IMR-90 (cell line): ENCODE data around the gene TIPARP. TPM values are rescaled to one million over a fixed set of nuclear protein-coding genes. Genes with fewer than 3 reads are reported as not detected.

ENCODE experiments used
- ATAC-seq: fragments of 200-7000 bp; cut with Tn5 transposase; 2 replicates; pipeline ENCODE4 v1.9.1; 2020; ENCODE audit warnings: low read depth, mild to moderate bottlenecking, moderate library complexity
- BruUV-seq: library from RNA; stranded (reverse); fragments of 400-500 nt; replicated peaks from 2 replicates; lab custom pipeline; 2021; lab: Mats Ljungman, UMichigan
- CTCF ChIA-PET: fragments of 300-600 bp; formaldehyde crosslinking; extraction: SDS; loops from one replicate; lab custom pipeline; 2021; ENCODE audit warnings: antibody characterized with exemption; lab: Yijun Ruan, JAX
- POLR2A ChIA-PET: fragments of 300-600 bp; sonication (Branson Sonifier 250); formaldehyde crosslinking; loops from one replicate; lab custom pipeline; 2022; ENCODE audit warnings: antibody characterized with exemption; ENCODE audit not compliant: unreplicated experiment; lab: Charles Lee
- DNase-seq: peaks from one replicate; pipeline ENCODE4 v3.0.0; 2013
- H2AFZ ChIP-seq: replicated peaks from 2 replicates; pipeline ENCODE3; 2013; ENCODE audit warnings: low read length, mild to moderate bottlenecking; ENCODE audit not compliant: poor library complexity
- H2AK5ac ChIP-seq: 2 replicates; pipeline ENCODE4 v1.6.1; 2013; ENCODE audit warnings: low read depth, low read length, inconsistent platforms
- H2AK9ac ChIP-seq: replicated peaks from 2 replicates; pipeline ENCODE3; 2013; ENCODE audit warnings: mild to moderate bottlenecking, low read depth, low read length, moderate library complexity; ENCODE audit not compliant: poor library complexity
- H2BK120ac ChIP-seq: 2 replicates; pipeline ENCODE4 v1.6.1; 2013; ENCODE audit warnings: low read depth, low read length, inconsistent platforms
- H2BK15ac ChIP-seq: 3 replicates; pipeline ENCODE4 v1.6.1; 2013; ENCODE audit warnings: low read depth, low read length, inconsistent platforms
- H2BK20ac ChIP-seq: 2 replicates; pipeline ENCODE4 v1.6.1; 2013; ENCODE audit warnings: low read depth, mild to moderate bottlenecking, inconsistent platforms, low read length, moderate library complexity
- H2BK5ac ChIP-seq: 2 replicates; pipeline ENCODE4 v1.6.1; 2013; ENCODE audit warnings: mild to moderate bottlenecking, low read depth, low read length, inconsistent platforms; ENCODE audit not compliant: poor library complexity, severe bottlenecking
- H3K14ac ChIP-seq: replicated peaks from 2 replicates; pipeline ENCODE4 v1.6.1; 2013; ENCODE audit warnings: low read depth, low read length, inconsistent platforms
- H3K18ac ChIP-seq: 2 replicates; pipeline ENCODE4 v1.6.1; 2013; ENCODE audit warnings: low read depth, low read length, control low read depth
- H3K23ac ChIP-seq: 2 replicates; pipeline ENCODE4 v1.6.1; 2013; ENCODE audit warnings: low read depth, low read length, inconsistent platforms
- H3K27ac ChIP-seq: 2 replicates; pipeline ENCODE4 v1.5.1; 2013; ENCODE audit warnings: mild to moderate bottlenecking, control low read depth, low read length; ENCODE audit not compliant: insufficient read depth
- H3K27me3 ChIP-seq: 2 replicates; pipeline ENCODE4 v1.6.1; 2013; ENCODE audit warnings: low read length; ENCODE audit not compliant: control insufficient read depth, insufficient read depth
- H3K36me3 ChIP-seq: 2 replicates; pipeline ENCODE4 v1.6.1; 2013; ENCODE audit warnings: low read length, mixed read lengths; ENCODE audit not compliant: control insufficient read depth, insufficient read depth
- H3K4ac ChIP-seq: 2 replicates; pipeline ENCODE4 v1.6.1; 2013; ENCODE audit warnings: low read depth, low read length, inconsistent platforms
- H3K4me1 ChIP-seq: 2 replicates; pipeline ENCODE4 v1.6.1; 2013; ENCODE audit warnings: low read length, mixed read lengths; ENCODE audit not compliant: control insufficient read depth, insufficient read depth
- H3K4me2 ChIP-seq: 2 replicates; pipeline ENCODE4 v1.6.1; 2013; ENCODE audit warnings: low read depth, mild to moderate bottlenecking, control low read depth, low read length, moderate library complexity
- H3K4me3 ChIP-seq: 2 replicates; pipeline ENCODE4 v1.5.1; 2013; ENCODE audit warnings: low read depth, mild to moderate bottlenecking, control low read depth, low read length, moderate library complexity; ENCODE audit not compliant: insufficient read depth
- H3K56ac ChIP-seq: 2 replicates; pipeline ENCODE4 v1.6.1; 2013; ENCODE audit warnings: low read length, inconsistent platforms; ENCODE audit not compliant: insufficient read depth; ENCODE audit errors: extremely low read depth
- H3K79me1 ChIP-seq, 2 experiments: 2 replicates each; pipeline ENCODE4 v1.6.1; 2013; ENCODE audit warnings: low read length in 2 of 2, inconsistent platforms in 1 of 2, low read depth in 1 of 2
- H3K9ac ChIP-seq: 2 replicates; pipeline ENCODE4 v1.6.1; 2013; ENCODE audit warnings: low read depth, low read length, control low read depth
- H3K9me1 ChIP-seq: 2 replicates; pipeline ENCODE4 v1.6.1; 2013; ENCODE audit warnings: low read length, inconsistent platforms; ENCODE audit not compliant: insufficient read depth
- H3K9me3 ChIP-seq: 2 replicates; pipeline ENCODE4 v1.6.1; 2013; ENCODE audit warnings: low read length; ENCODE audit not compliant: control insufficient read depth, insufficient read depth
- H4K20me1 ChIP-seq: 2 replicates; pipeline ENCODE4 v1.6.1; 2013; ENCODE audit warnings: low read length, inconsistent platforms; ENCODE audit not compliant: insufficient read depth
- H4K5ac ChIP-seq: 2 replicates; pipeline ENCODE4 v1.6.1; 2013; ENCODE audit warnings: mild to moderate bottlenecking, low read depth, low read length, control low read depth
- H4K8ac ChIP-seq, 2 experiments: 2 replicates each; pipeline ENCODE4 v1.6.1; 2013; ENCODE audit warnings: low read depth in 2 of 2, low read length in 2 of 2, control low read depth in 1 of 2, inconsistent platforms in 1 of 2
- H4K91ac ChIP-seq: 2 replicates; pipeline ENCODE4 v1.6.1; 2013; ENCODE audit warnings: low read depth, low read length, inconsistent platforms; ENCODE audit not compliant: insufficient read depth
- BHLHE40 ChIP-seq: fragments of 150-350 bp; IDR thresholded peaks from 2 replicates; pipeline ENCODE4 v1.6.1; 2016; ENCODE audit warnings: mild to moderate bottlenecking, low read depth, low read length
- CEBPB ChIP-seq: IDR thresholded peaks from 2 replicates; pipeline ENCODE4 v1.6.1; 2012; ENCODE audit warnings: low read depth, low read length, improper control_type of control experiment
- CHD1 ChIP-seq: IDR thresholded peaks from 2 replicates; pipeline ENCODE4 v1.6.1; 2012; ENCODE audit warnings: low read depth, low read length, improper control_type of control experiment
- CTCF ChIP-seq: conservative IDR thresholded peaks from 2 replicates; pipeline ENCODE4 v1.5.1; 2012; ENCODE audit warnings: mild to moderate bottlenecking, low read depth, low read length, improper control_type of control experiment
- MAFK ChIP-seq: IDR thresholded peaks from 2 replicates; pipeline ENCODE4 v1.6.1; 2012; ENCODE audit warnings: low read depth, low read length, improper control_type of control experiment
- MAZ ChIP-seq: IDR thresholded peaks from 2 replicates; pipeline ENCODE4 v1.6.1; 2012; ENCODE audit warnings: low read depth, mild to moderate bottlenecking, low read length, improper control_type of control experiment, moderate library complexity, borderline replicate concordance
- MXI1 ChIP-seq: IDR thresholded peaks from 2 replicates; pipeline ENCODE4 v1.6.1; 2012; ENCODE audit warnings: low read depth, mild to moderate bottlenecking, low read length, moderate library complexity, borderline replicate concordance
- NFE2L2 ChIP-seq: fragments of 150-350 bp; IDR thresholded peaks from 2 replicates; pipeline ENCODE4 v1.6.1; 2016; ENCODE audit warnings: low read depth, mild to moderate bottlenecking, low read length
- POLR2A ChIP-seq: IDR thresholded peaks from 2 replicates; pipeline ENCODE4 v1.6.1; 2012; ENCODE audit warnings: mild to moderate bottlenecking, low read depth, low read length
- RAD21 ChIP-seq: IDR thresholded peaks from 2 replicates; pipeline ENCODE4 v1.6.1; 2012; ENCODE audit warnings: low read length, improper control_type of control experiment
- RCOR1 ChIP-seq: IDR thresholded peaks from 2 replicates; pipeline ENCODE4 v1.6.1; 2012; ENCODE audit warnings: mild to moderate bottlenecking, low read length, improper control_type of control experiment; ENCODE audit not compliant: insufficient replicate concordance
- RFX5 ChIP-seq: IDR thresholded peaks from 2 replicates; pipeline ENCODE4 v1.8.0; 2012; ENCODE audit warnings: low read depth, mild to moderate bottlenecking, low read length, moderate library complexity
- USF2 ChIP-seq: fragments of 150-350 bp; IDR thresholded peaks from 2 replicates; pipeline ENCODE4 v1.6.1; 2017; ENCODE audit warnings: mild to moderate bottlenecking, antibody characterized with exemption, low read length, low read depth
- dilution Hi-C: fragments of 300-500 bp; cut with HindIII; formaldehyde crosslinking; loops from one replicate; pipeline ENCODE4 v1.14.3; 2018; ENCODE audit warnings: low sequenced_read_pairs; ENCODE audit not compliant: unreplicated experiment
- in situ Hi-C: fragments of 300-500 bp; cut with MboI; formaldehyde crosslinking; loops from 3 replicates; pipeline ENCODE4 v1.14.3; 2019; ENCODE audit warnings: low sequenced_read_pairs, inconsistent platforms, mixed read lengths
- intact Hi-C: fragments of 100-400 bp; cut with micrococcal nuclease; formaldehyde crosslinking; loops from 2 replicates; pipeline ENCODE4 v1.10.0; 2022
- polyA plus RNA-seq, 3 experiments: library from polyadenylated mRNA; depleted of rRNA; stranded (reverse); fragments of >200 nt; gene quantifications; 2 replicates each; pipeline ENCODE4 v1.2.3, GENCODE V29; 2012; ENCODE audit warnings: low replicate concordance in 1 of 3
- total RNA-seq: library from RNA; depleted of rRNA; stranded (reverse); fragments of >200 nt; gene quantifications from 2 replicates; pipeline ENCODE4 v1.2.3, GENCODE V29; 2012

Gene TIPARP
- total and polyA plus RNA-seq, 2 of the 4 experiments (the other 2 are of a cell fraction): 12.6 to 70.8 TPM

GRCh38 chr3:156646958-156647357, 27.4 kb upstream of the TIPARP start:
- ATAC-seq: no peak

More at GRCh38 chr3:156646958-156647357, 27.4 kb upstream of the TIPARP start:
- Histone ChIP-seq H3K9me3 (no peaks in the 10 kb centered on the region), H4K8ac (no peak overlapping the region), H4K20me1 (no peaks in the 10 kb centered on the region), H3K4me2 (no peak overlapping the region), H3K4ac (no peak overlapping the region), H3K9ac (no peak overlapping the region), H4K5ac (no peak overlapping the region), H3K27ac (no peak overlapping the region), H2AK5ac (no peak overlapping the region), H2AK9ac (no peak overlapping the region), H2BK15ac (no peak overlapping the region), H3K23ac (no peak overlapping the region), H3K4me1 (peaks cover 7% of the 10 kb centered on the region), H3K79me1 (no peaks in the 10 kb centered on the region), H3K14ac (no peak overlapping the region), H3K18ac (no peak overlapping the region), H3K27me3 (no peaks in the 10 kb centered on the region), H4K91ac (no peak overlapping the region), H2BK120ac (no peak overlapping the region), H3K36me3 (no peaks in the 10 kb centered on the region), H2BK5ac (no peak overlapping the region), H2BK20ac (no peak overlapping the region), H3K56ac (no peak overlapping the region), H3K9me1 (peaks cover 7% of the 10 kb centered on the region), H2AFZ (no peak overlapping the region), H3K4me3 (no peak overlapping the region)
- intact Hi-C loops (no loop called here), dilution Hi-C loops (no loop called here), in situ Hi-C loops (no loop called here)
- CTCF ChIA-PET: no interaction called here
- no peak for DNase-seq
- TF ChIP-seq CTCF (no peak), RFX5 (no peak), MXI1 (no peak), MAZ (no peak), CEBPB (no peak), MAFK (no peak), BHLHE40 (no peak), RCOR1 (no peak), USF2 (no peak), CHD1 (no peak), RAD21 (no peak), NFE2L2 (no peak), POLR2A (no peak)
- no TSS peak for BruUV-seq
- POLR2A ChIA-PET: no interaction called here
